ENCODE measurements around the gene VWA3B. TPM values are rescaled to one million over a fixed set of nuclear protein-coding genes. Genes with fewer than 3 reads are reported as not detected.

The VWA3B gene
- total and polyA plus RNA-seq, 2 of the 4 experiments (the other 2 are of a cell fraction), result not detected

DNA sequence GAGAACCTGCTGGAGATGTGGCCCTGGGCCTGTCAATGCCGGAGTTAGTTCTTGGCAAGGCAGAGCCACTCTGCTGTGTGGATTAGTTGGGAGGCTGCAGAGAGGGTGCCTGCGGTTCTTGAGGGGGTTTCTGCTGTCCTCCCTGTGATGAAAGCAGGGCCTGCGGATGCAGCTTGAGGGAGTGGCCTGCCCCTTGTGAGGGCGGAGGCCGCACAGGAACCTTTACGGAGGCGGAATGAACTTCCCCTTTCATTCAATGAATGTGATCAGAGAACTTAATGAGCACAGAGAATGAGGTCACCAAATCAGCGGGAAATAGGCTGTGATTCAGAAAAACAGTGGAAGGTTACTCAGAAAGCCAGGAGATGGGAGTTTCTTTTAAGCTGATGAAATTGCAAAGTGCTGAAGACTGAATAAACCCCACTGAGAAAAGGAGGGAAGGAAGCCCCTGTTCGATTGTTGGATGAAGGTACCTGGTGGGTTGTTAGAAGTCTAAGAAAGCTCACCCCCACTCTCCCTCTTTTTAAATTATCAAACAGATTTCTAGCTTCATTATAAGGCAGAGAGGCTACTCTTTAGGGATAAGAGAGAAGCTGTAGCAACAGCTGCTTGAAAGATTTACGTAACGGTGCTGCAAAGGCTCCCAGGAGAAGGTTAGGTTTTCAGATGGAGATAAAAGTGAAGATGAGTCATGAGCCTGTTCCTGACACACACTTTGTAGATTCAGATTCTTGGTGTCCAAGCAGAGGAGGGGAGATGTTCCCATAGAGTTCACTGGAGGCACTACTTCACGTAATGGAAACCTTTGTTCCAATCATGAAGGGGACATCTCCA is 47.4 kb downstream of the VWA3B start:
- ChIA-PET POLR2A (ENCODE audit: unreplicated experiment) (interaction anchor here (0.6 kb wide), 1 partner anchor 9 kb away, joined by 11 read pairs; no protein-coding TSS in a partner anchor), CTCF (no interaction called here)
- H3K18ac ChIP-seq (ENCODE audit: low read depth, low read length), result no peak overlapping the region
- no peaks in the 10 kb centered on the region for H3K4me1 ChIP-seq (ENCODE audit: control insufficient read depth, insufficient read depth, low read length)
- no peak overlapping the region for H2BK5ac ChIP-seq (ENCODE audit: low read depth, low read length, poor library complexity, severe bottlenecking)
- H2AFZ ChIP-seq (replicated peaks; ENCODE audit: low read length, poor library complexity), result no peak overlapping the region
- no peak for DNase-seq
- H2BK20ac ChIP-seq (ENCODE audit: low read depth, low read length), result no peak overlapping the region
- BruUV-seq (replicated peaks), result no TSS peak
- in situ Hi-C loops (cut with MboI; ENCODE audit: low sequenced_read_pairs) (no loop called here), dilution Hi-C loops (cut with HindIII; ENCODE audit: low sequenced_read_pairs, unreplicated experiment) (no loop called here), intact Hi-C loops (cut with micrococcal nuclease) (no loop called here)
- H3K27me3 ChIP-seq (ENCODE audit: control insufficient read depth, insufficient read depth, low read length), result peaks cover 2% of the 10 kb centered on the region
- no peaks in the 10 kb centered on the region; the same call in 1 of the 2 replicates for H3K9me3 ChIP-seq (ENCODE audit: control insufficient read depth, insufficient read depth, low read length)
- no peaks in the 10 kb centered on the region for H3K36me3 ChIP-seq (ENCODE audit: control insufficient read depth, insufficient read depth, low read length)
- no peak overlapping the region for H4K8ac ChIP-seq (ENCODE audit: low read depth in 2 of 2, low read length in 2 of 2)
- H3K23ac ChIP-seq (ENCODE audit: low read depth, low read length), result no peak overlapping the region
- no peak overlapping the region for H3K27ac ChIP-seq (ENCODE audit: insufficient read depth, low read length)
- no peaks in the 10 kb centered on the region for H3K9me1 ChIP-seq (ENCODE audit: insufficient read depth, low read length)
- no peak overlapping the region for H3K14ac ChIP-seq (replicated peaks; ENCODE audit: low read depth, low read length)
- H2AK5ac ChIP-seq (ENCODE audit: low read depth, low read length), result no peak overlapping the region
- H4K5ac ChIP-seq (ENCODE audit: low read depth, low read length), result no peak overlapping the region
- no peaks in the 10 kb centered on the region for H4K20me1 ChIP-seq (ENCODE audit: insufficient read depth, low read length)
- H3K4me3 ChIP-seq (ENCODE audit: insufficient read depth, low read depth, low read length), result no peak overlapping the region
- no peak overlapping the region for H2BK15ac ChIP-seq (ENCODE audit: low read depth, low read length)
- H3K56ac ChIP-seq (ENCODE audit: extremely low read depth, insufficient read depth, low read length), result no peak overlapping the region
- H2AK9ac ChIP-seq (replicated peaks; ENCODE audit: low read depth, low read length, poor library complexity), result no peak overlapping the region
- no peak overlapping the region for H3K4ac ChIP-seq (ENCODE audit: low read depth, low read length)
- TF ChIP-seq RFX5 (IDR thresholded peaks at IDR 0.05; ENCODE audit: low read depth, low read length), result no peak
- TF ChIP-seq MAFK (IDR thresholded peaks at IDR 0.05; ENCODE audit: low read depth, low read length), result no peak
- TF ChIP-seq FOS (IDR thresholded peaks at IDR 0.05; ENCODE audit: low read depth, low read length), result no peak
- no peak for TF ChIP-seq CEBPB (IDR thresholded peaks at IDR 0.05; ENCODE audit: low read depth, low read length)
- TF ChIP-seq, protein P1, sequence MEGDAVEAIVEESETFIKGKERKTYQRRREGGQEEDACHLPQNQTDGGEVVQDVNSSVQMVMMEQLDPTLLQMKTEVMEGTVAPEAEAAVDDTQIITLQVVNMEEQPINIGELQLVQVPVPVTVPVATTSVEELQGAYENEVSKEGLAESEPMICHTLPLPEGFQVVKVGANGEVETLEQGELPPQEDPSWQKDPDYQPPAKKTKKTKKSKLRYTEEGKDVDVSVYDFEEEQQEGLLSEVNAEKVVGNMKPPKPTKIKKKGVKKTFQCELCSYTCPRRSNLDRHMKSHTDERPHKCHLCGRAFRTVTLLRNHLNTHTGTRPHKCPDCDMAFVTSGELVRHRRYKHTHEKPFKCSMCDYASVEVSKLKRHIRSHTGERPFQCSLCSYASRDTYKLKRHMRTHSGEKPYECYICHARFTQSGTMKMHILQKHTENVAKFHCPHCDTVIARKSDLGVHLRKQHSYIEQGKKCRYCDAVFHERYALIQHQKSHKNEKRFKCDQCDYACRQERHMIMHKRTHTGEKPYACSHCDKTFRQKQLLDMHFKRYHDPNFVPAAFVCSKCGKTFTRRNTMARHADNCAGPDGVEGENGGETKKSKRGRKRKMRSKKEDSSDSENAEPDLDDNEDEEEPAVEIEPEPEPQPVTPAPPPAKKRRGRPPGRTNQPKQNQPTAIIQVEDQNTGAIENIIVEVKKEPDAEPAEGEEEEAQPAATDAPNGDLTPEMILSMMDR (conservative IDR thresholded peaks at IDR 0.05; ENCODE audit: low read depth, low read length), result no peak
- TF ChIP-seq MXI1 (IDR thresholded peaks at IDR 0.05; ENCODE audit: borderline replicate concordance, low read depth, low read length), result no peak
- TF ChIP-seq BHLHE40 (IDR thresholded peaks at IDR 0.05; ENCODE audit: low read depth, low read length), result no peak
- no peak for TF ChIP-seq RCOR1 (IDR thresholded peaks at IDR 0.05; ENCODE audit: insufficient replicate concordance, low read length)
- TF ChIP-seq POLR2A (IDR thresholded peaks at IDR 0.05; ENCODE audit: low read depth, low read length), result no peak
- no peak for TF ChIP-seq NFE2L2 (IDR thresholded peaks at IDR 0.05; ENCODE audit: low read depth, low read length)
- TF ChIP-seq MAZ (IDR thresholded peaks at IDR 0.05; ENCODE audit: borderline replicate concordance, low read depth, low read length), result no peak
- no peak overlapping the region for H3K9ac ChIP-seq (ENCODE audit: low read depth, low read length)
- no peak overlapping the region for H4K91ac ChIP-seq (ENCODE audit: insufficient read depth, low read depth, low read length)
- no peak overlapping the region for H3K4me2 ChIP-seq (ENCODE audit: low read depth, low read length)
- no CpG with 5 or more reads among the region's 12 CpGs for WGBS, 2 experiments (ENCODE audit: extremely low coverage in 2 of 2, insufficient read length in 1 of 2)
- no peaks in the 10 kb centered on the region for H3K79me1 ChIP-seq (ENCODE audit: low read depth in 1 of 2, low read length in 2 of 2)
- no peak overlapping the region for H2BK120ac ChIP-seq (ENCODE audit: low read depth, low read length)
- no peak for ATAC-seq (ENCODE audit: low read depth)

Data from IMR-90 (cell line).